ENCODE results near the gene OR10D3.
"Not testable (repeated sequence)": the region's sequence is repeated elsewhere in the genome, so short reads cannot be mapped to it uniquely, and the experiment has no call there.

The OR10D3 gene

GRCh38 chr11:124195189-124195734 lies 12.1 kb downstream of the OR10D3 start:
- DNase-seq: peak; percentile 43

DNA sequence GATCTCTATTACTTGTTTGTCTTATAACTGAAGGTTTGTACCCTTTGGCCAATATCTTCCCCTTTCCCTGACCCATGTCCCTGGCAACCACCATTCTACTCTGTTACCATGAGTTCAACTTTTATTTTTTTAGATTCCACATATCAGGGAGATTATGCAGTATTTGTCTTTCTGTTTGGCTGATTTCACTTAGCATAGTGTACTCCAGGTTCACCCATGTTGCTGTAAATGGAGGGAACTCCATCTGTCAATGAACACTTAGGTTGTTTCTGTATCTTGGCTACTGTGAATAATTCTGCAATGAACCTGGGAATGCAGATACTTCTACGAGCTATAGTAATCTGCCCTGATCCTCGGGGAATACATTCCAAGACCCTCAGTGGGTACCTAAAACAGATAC lies 14.9 kb downstream of the OR10D3 start:
- no peak for DNase-seq

- DNase-seq: no peak
Measured at GRCh38 chr11:124198897-124199296, 15.8 kb downstream of the OR10D3 start.

- no peak for DNase-seq
Measured at GRCh38 chr11:124199702-124200101, 16.6 kb downstream of the OR10D3 start.

DNA sequence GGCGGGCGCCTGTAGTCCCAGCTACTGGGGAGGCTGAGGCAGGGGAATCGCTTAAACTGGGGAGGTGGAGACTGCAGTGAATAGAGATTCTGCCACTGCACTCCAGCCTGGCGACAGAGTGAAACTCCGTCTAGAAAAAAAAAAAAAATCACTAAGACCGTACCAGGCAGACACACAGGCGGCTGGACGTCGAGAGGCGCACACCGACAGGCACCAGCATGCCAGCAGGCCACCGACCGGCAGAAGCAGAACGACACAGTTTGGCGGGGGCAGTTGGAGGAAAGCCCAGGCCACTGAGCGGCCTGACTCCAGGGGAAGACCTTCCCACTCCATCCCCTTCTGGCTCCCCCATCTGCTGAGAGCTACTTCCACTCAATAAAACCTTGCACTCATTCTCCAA lies 17.5 kb downstream of the OR10D3 start:
- no peak for DNase-seq

DNA sequence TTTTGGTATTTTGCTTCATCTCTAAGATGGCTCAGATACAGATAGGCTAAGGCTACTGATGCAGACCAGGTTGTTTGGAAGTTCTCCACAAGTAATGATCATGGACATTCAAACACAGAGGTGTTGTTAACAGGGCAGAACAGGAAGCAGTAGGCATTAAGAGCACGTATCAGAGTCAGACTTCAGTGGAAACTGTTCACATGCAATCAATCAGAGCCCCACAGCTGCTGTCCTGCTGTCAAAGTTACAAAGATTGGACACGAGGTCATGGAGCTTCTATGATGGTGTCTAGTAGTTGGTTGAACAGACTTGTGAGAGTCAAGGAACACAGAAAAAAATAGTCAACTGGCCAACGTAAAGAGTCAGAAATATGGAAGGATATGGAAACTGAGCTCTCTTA lies 19.8 kb downstream of the OR10D3 start:
- DNase-seq: no peak

- no peak for DNase-seq
Measured at GRCh38 chr11:124204008-124204407, 20.9 kb downstream of the OR10D3 start.

DNA sequence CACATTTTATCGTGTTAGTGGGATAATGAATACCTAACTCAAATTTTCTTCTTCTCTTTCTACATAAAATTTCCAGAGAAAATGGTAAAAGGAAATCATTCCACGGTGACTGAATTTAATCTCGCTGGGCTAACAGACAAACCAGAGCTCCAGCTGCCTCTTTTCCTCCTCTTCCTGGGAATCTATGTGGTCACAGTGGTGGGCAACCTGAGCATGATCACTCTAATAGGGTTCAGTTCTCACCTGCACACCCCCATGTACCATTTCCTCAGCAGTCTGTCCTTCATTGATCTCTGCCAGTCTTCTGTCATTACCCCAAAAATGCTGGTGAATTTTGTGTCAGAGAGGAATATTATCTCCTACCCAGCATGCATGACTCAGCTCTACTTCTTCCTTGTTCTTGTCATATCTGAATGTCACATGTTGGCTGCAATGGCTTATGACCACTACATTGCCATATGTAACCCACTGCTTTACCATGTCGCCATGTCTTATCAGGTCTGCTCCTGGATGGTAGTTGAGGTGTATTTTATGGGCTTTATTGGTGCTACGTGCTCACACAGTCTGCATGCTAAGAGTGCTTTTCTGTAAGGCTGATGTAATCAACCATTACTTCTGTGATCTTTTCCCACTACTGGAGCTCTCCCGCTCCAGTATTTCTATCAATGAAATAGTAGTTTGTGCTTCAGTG lies 24.1 kb downstream of the OR10D3 start:
- DNase-seq: no peak

GRCh38 chr11:124209824-124210357 lies 26.7 kb downstream of the OR10D3 start:
- DNase-seq: no peak

- no peak for DNase-seq
Measured at GRCh38 chr11:124210421-124210820, 27.3 kb downstream of the OR10D3 start.

- no peak for DNase-seq
Measured at GRCh38 chr11:124211321-124211720, 28.2 kb downstream of the OR10D3 start.

- DNase-seq: no peak
Measured at GRCh38 chr11:124214027-124214426, 30.9 kb downstream of the OR10D3 start.

DNA sequence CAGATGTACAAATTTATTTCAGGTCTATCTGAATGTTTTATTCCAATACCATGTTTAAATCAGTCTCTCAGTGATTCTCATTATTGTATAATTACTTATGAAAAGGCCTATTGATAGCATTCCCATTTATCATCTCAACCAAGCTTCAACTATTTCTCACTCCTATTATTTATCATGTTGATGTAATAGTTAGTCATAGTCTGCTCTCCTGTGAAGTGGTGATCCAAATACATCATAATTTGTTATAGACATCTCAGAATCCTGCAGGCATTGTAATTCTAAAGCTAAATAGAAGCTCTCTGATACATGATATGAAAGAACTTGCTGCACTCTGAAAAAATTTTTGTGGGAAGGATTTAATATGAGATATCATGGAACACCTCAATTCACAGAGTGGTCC lies 36.0 kb downstream of the OR10D3 start:
- no peak for DNase-seq

- no peak for DNase-seq
Measured at GRCh38 chr11:124222407-124222806, 39.3 kb downstream of the OR10D3 start.

DNA sequence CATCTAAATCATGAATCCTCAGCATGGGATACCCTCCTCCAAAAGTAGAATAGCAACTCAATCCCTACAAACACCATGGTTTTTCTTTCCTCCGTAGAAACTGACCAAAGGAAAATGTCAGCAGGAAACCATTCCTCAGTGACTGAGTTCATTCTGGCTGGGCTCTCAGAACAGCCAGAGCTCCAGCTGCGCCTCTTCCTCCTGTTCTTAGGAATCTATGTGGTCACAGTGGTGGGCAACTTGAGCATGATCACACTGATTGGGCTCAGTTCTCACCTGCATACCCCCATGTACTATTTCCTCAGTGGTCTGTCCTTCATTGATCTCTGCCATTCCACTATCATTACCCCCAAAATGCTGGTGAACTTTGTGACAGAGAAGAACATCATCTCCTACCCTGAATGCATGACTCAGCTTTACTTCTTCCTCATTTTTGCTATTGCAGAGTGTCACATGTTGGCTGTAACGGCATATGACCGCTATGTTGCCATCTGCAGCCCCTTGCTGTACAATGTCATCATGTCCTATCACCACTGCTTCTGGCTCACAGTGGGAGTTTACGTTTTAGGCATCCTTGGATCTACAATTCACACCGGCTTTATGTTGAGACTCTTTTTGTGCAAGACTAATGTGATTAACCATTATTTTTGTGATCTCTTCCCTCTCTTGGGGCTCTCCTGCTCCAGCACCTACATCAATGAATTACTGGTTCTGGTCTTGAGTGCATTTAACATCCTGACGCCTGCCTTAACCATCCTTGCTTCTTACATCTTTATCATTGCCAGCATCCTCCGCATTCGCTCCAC lies 41.7 kb downstream of the OR10D3 start:
- not testable (repeated sequence) for DNase-seq

GRCh38 chr11:124225471-124225870 lies 42.3 kb downstream of the OR10D3 start:
- no peak for DNase-seq

DNA sequence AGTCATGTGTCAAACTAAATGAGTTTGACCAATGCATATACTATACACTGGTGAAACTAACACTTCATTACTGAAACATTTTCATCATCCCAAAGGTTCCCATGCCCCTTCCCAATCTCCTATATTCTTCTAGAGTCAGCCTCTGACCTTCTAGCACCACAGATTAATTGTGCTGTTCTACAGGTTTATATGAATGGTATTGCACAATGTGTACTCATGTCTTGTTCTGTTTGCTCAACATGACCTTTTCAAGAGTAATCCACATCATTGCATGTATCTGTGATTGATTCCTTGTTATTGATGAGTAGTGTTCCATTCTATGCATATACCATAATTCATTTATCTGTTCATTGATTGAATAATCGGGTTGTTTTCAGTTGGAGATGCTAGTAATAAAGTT lies 50.2 kb downstream of the OR10D3 start:
- no peak for DNase-seq

Data from NCI-H2029 (cell line).